ENCODE measurements around the gene CTLA4. TPM values are rescaled to one million over a fixed set of nuclear protein-coding genes. Genes with fewer than 3 reads are reported as not detected.

The CTLA4 gene
- total RNA-seq, 1 experiment from 2014 or later, result not detected

DNA sequence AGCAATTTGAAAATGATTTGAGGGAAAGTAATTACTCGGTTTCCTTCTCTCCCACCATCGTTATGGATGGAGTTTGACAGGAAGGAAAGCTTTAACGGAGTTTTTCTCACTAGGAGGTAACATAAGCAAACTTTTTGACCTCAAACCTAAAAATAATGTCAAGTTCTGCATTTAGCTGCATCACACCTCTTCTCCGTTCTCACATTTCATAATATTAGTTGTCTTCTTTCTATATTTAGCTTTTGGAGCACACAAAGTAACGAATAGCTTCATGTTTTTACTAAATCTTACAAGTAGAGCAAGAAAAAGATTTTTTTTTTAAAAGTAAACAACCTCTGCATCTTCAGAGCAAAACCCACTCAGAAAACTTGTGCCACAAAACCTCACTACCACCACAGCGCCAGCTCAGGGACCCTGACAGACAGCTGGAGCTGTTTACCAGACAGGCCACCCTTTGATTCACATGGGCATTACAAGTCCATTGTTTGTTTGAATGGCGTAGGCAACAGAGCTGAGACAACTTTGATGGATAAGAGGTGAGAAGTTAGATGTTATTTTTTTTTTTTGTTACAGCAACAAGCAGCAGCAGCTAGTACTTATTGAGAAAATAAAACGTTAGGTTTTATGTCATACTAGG, 47.1 kb downstream of the CTLA4 start:
- H3K27ac Mint-ChIP-seq (ENCODE audit: unreplicated experiment), result no peak overlapping the region
- H3K27me3 Mint-ChIP-seq (ENCODE audit: unreplicated experiment), result no peaks in the 10 kb centered on the region
- TF ChIP-seq, protein P1, sequence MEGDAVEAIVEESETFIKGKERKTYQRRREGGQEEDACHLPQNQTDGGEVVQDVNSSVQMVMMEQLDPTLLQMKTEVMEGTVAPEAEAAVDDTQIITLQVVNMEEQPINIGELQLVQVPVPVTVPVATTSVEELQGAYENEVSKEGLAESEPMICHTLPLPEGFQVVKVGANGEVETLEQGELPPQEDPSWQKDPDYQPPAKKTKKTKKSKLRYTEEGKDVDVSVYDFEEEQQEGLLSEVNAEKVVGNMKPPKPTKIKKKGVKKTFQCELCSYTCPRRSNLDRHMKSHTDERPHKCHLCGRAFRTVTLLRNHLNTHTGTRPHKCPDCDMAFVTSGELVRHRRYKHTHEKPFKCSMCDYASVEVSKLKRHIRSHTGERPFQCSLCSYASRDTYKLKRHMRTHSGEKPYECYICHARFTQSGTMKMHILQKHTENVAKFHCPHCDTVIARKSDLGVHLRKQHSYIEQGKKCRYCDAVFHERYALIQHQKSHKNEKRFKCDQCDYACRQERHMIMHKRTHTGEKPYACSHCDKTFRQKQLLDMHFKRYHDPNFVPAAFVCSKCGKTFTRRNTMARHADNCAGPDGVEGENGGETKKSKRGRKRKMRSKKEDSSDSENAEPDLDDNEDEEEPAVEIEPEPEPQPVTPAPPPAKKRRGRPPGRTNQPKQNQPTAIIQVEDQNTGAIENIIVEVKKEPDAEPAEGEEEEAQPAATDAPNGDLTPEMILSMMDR (IDR thresholded peaks at IDR 0.05; ENCODE audit: unreplicated experiment), result no peak
- CTCF ChIA-PET, result no interaction called here
- BruUV-seq (replicated peaks), result no TSS peak
- H3K4me3 Mint-ChIP-seq (ENCODE audit: low read depth, unreplicated experiment), result no peak overlapping the region
- H3K9me3 Mint-ChIP-seq (ENCODE audit: low read depth, unreplicated experiment), result no peaks in the 10 kb centered on the region
- no peaks in the 10 kb centered on the region for H3K36me3 Mint-ChIP-seq (ENCODE audit: insufficient read depth, unreplicated experiment)
- peaks cover 8% of the 10 kb centered on the region for H3K4me1 Mint-ChIP-seq (ENCODE audit: low read depth, unreplicated experiment)
- intact Hi-C loops (cut with micrococcal nuclease; ENCODE audit: unreplicated experiment), result no loop called here
- no peak for DNase-seq

DNA sequence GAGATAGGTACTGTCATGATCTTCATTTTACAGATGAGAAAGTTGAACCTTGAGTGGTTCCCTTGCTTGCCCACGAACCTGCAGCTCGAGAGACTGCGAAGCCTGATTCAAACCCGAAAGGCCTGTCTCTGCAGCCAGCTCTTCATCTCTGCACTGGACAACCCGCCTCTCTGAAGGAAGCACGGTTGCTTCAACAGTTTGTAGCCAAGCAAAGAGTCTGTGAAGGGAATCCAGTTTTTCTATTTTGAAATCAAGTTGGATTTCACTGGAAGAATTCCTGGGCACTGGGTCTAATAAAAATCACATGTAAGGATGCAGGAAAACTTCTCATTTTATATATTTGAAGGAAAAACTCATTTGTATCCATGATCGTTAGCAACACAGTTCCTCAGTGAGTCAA, 47.7 kb downstream of the CTLA4 start:
- peaks cover 8% of the 10 kb centered on the region for H3K4me1 Mint-ChIP-seq (ENCODE audit: low read depth, unreplicated experiment)
- H3K27me3 Mint-ChIP-seq (ENCODE audit: unreplicated experiment), result no peaks in the 10 kb centered on the region
- CTCF ChIA-PET, result no interaction called here
- intact Hi-C loops (cut with micrococcal nuclease; ENCODE audit: unreplicated experiment), result no loop called here
- TF ChIP-seq, protein P1 (IDR thresholded peaks at IDR 0.05; ENCODE audit: unreplicated experiment), result no peak
- H3K9me3 Mint-ChIP-seq (ENCODE audit: low read depth, unreplicated experiment), result no peaks in the 10 kb centered on the region
- no peak for DNase-seq
- no peaks in the 10 kb centered on the region for H3K36me3 Mint-ChIP-seq (ENCODE audit: insufficient read depth, unreplicated experiment)
- no peak overlapping the region for H3K27ac Mint-ChIP-seq (ENCODE audit: unreplicated experiment)
- no peak overlapping the region for H3K4me3 Mint-ChIP-seq (ENCODE audit: low read depth, unreplicated experiment)
- BruUV-seq (replicated peaks), result no TSS peak

GRCh38 chr2:203916756-203917155, 49.2 kb downstream of the CTLA4 start:
- BruUV-seq (replicated peaks), result no TSS peak
- no peaks in the 10 kb centered on the region for H3K9me3 Mint-ChIP-seq (ENCODE audit: low read depth, unreplicated experiment)
- TF ChIP-seq, protein P1 (IDR thresholded peaks at IDR 0.05; ENCODE audit: unreplicated experiment), result no peak
- H3K4me3 Mint-ChIP-seq (ENCODE audit: low read depth, unreplicated experiment), result no peak overlapping the region
- intact Hi-C loops (cut with micrococcal nuclease; ENCODE audit: unreplicated experiment), result no loop called here
- CTCF ChIA-PET, result no interaction called here
- H3K4me1 Mint-ChIP-seq (ENCODE audit: low read depth, unreplicated experiment), result peaks cover 8% of the 10 kb centered on the region
- no peaks in the 10 kb centered on the region for H3K36me3 Mint-ChIP-seq (ENCODE audit: insufficient read depth, unreplicated experiment)
- no peak overlapping the region for H3K27ac Mint-ChIP-seq (ENCODE audit: unreplicated experiment)
- H3K27me3 Mint-ChIP-seq (ENCODE audit: unreplicated experiment), result no peaks in the 10 kb centered on the region
- no peak for DNase-seq

DNA sequence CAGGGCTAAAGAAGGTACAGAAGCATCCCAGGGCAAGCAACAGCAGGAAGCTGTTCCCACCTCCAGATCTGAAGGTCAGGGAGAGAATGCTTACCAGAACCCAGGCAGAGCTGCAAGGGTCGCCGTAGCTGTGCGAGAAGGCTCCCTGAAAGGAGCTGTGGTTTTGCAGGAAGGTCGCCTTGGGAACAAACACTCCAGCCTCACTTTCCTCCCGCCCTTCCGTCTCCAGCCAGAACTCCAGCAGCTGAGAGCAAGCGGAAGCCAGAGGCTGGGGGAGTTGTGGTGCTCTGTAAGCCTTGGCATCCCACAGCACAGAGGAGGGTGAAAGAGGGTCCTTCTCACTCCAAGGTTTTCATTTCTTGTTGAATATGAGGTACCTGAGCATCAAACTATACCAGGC, 50.7 kb downstream of the CTLA4 start:
- no TSS peak for BruUV-seq (replicated peaks)
- no peak for DNase-seq
- Mint-ChIP-seq H3K9me3 (ENCODE audit: low read depth, unreplicated experiment) (no peaks in the 10 kb centered on the region), H3K4me1 (ENCODE audit: low read depth, unreplicated experiment) (peaks cover 8% of the 10 kb centered on the region), H3K36me3 (ENCODE audit: insufficient read depth, unreplicated experiment) (no peaks in the 10 kb centered on the region), H3K27me3 (ENCODE audit: unreplicated experiment) (no peaks in the 10 kb centered on the region), H3K4me3 (ENCODE audit: low read depth, unreplicated experiment) (no peak overlapping the region), H3K27ac (ENCODE audit: unreplicated experiment) (no peak overlapping the region)
- TF ChIP-seq, protein P1 (IDR thresholded peaks at IDR 0.05; ENCODE audit: unreplicated experiment), result no peak
- intact Hi-C loops (cut with micrococcal nuclease; ENCODE audit: unreplicated experiment), result no loop called here
- CTCF ChIA-PET, result interaction anchor here (0.7 kb wide), 1 partner anchor 1128 kb away, joined by 4 read pairs; no protein-coding TSS in a partner anchor

Measured in Calu3 (cell line).